Ectodermal cell (in vitro differentiated cells): ENCODE measurements around the gene LRMDA.

ENCODE experiments used
- H3K27ac ChIP-seq: 2 replicates; pipeline ENCODE4 v1.7.0; 2013; ENCODE audit warnings: mild to moderate bottlenecking, low read depth, low read length; ENCODE audit not compliant: insufficient read depth, poor library complexity, severe bottlenecking
- H3K27me3 ChIP-seq: 2 replicates; pipeline ENCODE4 v1.7.0; 2013; ENCODE audit warnings: mild to moderate bottlenecking, low read length; ENCODE audit not compliant: insufficient read depth, control insufficient read depth, poor library complexity, severe bottlenecking
- H3K36me3 ChIP-seq: one replicate; pipeline ENCODE4 v1.7.0; 2013; ENCODE audit warnings: low read length; ENCODE audit not compliant: control insufficient read depth, insufficient read depth
- H3K4me1 ChIP-seq: one replicate; pipeline ENCODE4 v1.7.0; 2013; ENCODE audit warnings: low read length; ENCODE audit not compliant: control insufficient read depth, insufficient read depth
- H3K4me3 ChIP-seq: 2 replicates; pipeline ENCODE4 v1.7.0; 2013; ENCODE audit warnings: low read depth, low read length, control low read depth; ENCODE audit not compliant: insufficient read depth
- H3K9me3 ChIP-seq: 2 replicates; pipeline ENCODE4 v1.7.0; 2013; ENCODE audit warnings: mild to moderate bottlenecking, low read length, moderate library complexity; ENCODE audit not compliant: control insufficient read depth
- WGBS, 2 experiments: methylation state at CpG; one replicate each; pipeline ENCODE4 v1.1.7; 2013; ENCODE audit warnings: missing lambda C conversion rate in 2 of 2; 5-methylcytosine and 5-hydroxymethylcytosine counted together

LRMDA gene

GRCh38 chr10:75665707-75666106, 234.3 kb downstream of the LRMDA start:
- no peak overlapping the region for H3K4me3 ChIP-seq
- no peaks in the 10 kb centered on the region for H3K36me3 ChIP-seq
- H3K27ac ChIP-seq = no peak overlapping the region
- no peaks in the 10 kb centered on the region for H3K9me3 ChIP-seq
- H3K27me3 ChIP-seq = no peaks in the 10 kb centered on the region
- H3K4me1 ChIP-seq = no peaks in the 10 kb centered on the region

DNA sequence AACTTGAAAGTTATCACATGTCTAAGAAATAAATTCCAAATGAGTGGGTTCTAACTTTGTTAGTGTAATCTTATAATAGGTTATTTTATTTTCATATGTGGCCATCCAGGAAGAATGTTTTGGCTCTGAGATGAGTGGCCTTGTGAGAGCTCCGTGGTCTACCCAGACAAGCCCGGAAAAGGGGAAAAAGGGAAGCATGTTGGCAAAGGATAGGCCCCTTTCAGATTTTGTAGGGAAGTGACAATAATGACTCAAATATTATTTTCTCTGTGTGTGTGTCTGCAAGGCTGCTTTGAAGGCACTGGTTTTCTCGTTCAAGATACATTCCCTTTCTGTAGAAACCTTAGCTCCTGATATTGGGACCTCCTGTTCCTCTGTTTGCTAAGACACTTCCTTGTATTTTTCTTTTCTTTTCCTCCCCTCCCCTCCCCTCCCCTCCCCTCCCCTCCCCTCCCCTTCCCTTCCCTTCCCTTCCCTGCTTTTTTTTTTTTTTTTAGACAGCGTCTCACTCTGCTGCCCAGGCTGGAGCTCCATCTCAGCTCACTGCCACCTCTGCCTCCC, 240.8 kb downstream of the LRMDA start:
- Histone ChIP-seq H3K27ac (no peak overlapping the region), H3K4me3 (no peak overlapping the region), H3K27me3 (no peaks in the 10 kb centered on the region), H3K36me3 (no peaks in the 10 kb centered on the region), H3K9me3 (no peaks in the 10 kb centered on the region), H3K4me1 (no peaks in the 10 kb centered on the region)
- 84 to 96% methylated on average over 4 of the region's 4 CpGs for WGBS, 2 experiments

DNA sequence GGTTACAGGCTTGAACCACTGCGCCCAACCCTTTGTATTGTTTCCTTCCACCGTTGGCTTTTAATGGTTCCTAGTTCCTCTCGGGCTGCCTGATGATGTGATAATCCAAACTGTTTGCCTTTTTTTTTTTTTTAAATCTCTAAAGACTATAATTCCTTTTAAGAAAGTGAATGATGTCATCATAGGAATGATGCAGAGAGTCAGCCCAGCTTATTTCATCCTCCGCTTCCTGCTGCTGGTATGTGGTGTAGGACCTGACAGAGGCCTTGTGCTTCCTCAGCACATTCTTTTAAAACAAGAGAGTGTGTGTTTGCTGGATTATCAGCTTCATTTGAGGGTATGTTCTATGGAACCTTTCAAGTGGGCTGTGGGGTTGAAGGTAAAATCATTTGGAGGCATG, 241.4 kb downstream of the LRMDA start:
- no peaks in the 10 kb centered on the region for H3K27me3 ChIP-seq
- H3K4me3 ChIP-seq = no peak overlapping the region
- H3K27ac ChIP-seq = no peak overlapping the region
- H3K36me3 ChIP-seq = no peaks in the 10 kb centered on the region
- H3K9me3 ChIP-seq = no peaks in the 10 kb centered on the region
- WGBS, 2 experiments = 83 to 95% methylated on average over 4 of the region's 4 CpGs
- no peaks in the 10 kb centered on the region for H3K4me1 ChIP-seq

DNA sequence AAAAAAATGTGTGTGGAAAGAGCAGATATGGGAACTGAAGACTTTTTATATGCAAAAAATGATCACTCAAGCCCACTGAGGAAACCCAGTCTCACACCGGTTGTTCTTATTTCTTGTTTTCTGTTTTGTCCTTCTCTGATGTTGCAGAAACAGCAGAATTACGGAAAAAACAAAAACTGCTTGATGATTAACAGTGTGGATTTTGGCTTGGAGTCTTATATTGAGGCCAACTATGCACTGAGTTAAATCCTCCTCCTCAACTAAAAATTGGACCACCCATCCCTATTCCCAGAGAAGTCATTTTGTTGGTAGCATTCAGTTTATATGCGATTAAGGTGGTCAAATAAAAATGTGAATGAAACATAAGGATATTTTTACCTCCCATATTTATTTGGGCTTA, 246.1 kb downstream of the LRMDA start:
- H3K4me1 ChIP-seq = no peaks in the 10 kb centered on the region
- WGBS, 2 experiments = 95 to 100% methylated on average over 2 of the region's 3 CpGs
- H3K4me3 ChIP-seq = no peak overlapping the region
- H3K9me3 ChIP-seq = no peaks in the 10 kb centered on the region
- H3K27me3 ChIP-seq = no peaks in the 10 kb centered on the region
- no peaks in the 10 kb centered on the region for H3K36me3 ChIP-seq
- no peak overlapping the region for H3K27ac ChIP-seq

DNA sequence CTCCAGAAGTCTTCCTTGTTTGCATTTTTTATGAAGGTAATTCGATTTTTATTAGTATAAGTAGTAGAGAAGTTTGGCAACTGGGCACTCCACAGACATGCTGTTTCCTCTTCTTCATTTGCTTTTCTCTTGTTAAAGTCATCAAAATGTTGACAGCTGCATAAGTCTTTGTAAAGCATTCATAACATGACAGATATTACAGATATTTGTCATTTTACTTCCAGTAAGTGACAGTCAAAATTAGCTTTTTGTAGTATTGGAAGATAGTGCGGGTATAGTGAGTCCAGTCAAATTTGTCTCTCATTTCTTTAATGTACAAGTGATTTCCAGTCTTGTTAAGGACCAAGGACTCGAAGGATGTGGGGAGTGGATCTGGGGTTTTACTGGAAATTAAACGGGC, 247.1 kb downstream of the LRMDA start:
- Histone ChIP-seq H3K4me3 (no peak overlapping the region), H3K27me3 (no peaks in the 10 kb centered on the region), H3K9me3 (no peaks in the 10 kb centered on the region), H3K27ac (no peak overlapping the region), H3K4me1 (no peaks in the 10 kb centered on the region), H3K36me3 (no peaks in the 10 kb centered on the region)
- 87 to 92% methylated on average over 4 of the region's 4 CpGs for WGBS, 2 experiments

- no peak overlapping the region for H3K4me3 ChIP-seq
- no peaks in the 10 kb centered on the region for H3K4me1 ChIP-seq
- 89 to 100% methylated on average over 1 of the region's 2 CpGs for WGBS, 2 experiments
- no peaks in the 10 kb centered on the region for H3K9me3 ChIP-seq
- H3K27me3 ChIP-seq = no peaks in the 10 kb centered on the region
- H3K36me3 ChIP-seq = no peaks in the 10 kb centered on the region
- H3K27ac ChIP-seq = no peak overlapping the region
Observed at GRCh38 chr10:75679536-75679935, 248.1 kb downstream of the LRMDA start.

- Histone ChIP-seq H3K4me3 (no peak overlapping the region), H3K27ac (no peak overlapping the region), H3K27me3 (no peaks in the 10 kb centered on the region), H3K36me3 (no peaks in the 10 kb centered on the region), H3K4me1 (no peaks in the 10 kb centered on the region), H3K9me3 (no peaks in the 10 kb centered on the region)
- 88 to 93% methylated on average over 7 of the region's 7 CpGs for WGBS, 2 experiments
Observed at GRCh38 chr10:75681334-75681733, 249.9 kb downstream of the LRMDA start.

DNA sequence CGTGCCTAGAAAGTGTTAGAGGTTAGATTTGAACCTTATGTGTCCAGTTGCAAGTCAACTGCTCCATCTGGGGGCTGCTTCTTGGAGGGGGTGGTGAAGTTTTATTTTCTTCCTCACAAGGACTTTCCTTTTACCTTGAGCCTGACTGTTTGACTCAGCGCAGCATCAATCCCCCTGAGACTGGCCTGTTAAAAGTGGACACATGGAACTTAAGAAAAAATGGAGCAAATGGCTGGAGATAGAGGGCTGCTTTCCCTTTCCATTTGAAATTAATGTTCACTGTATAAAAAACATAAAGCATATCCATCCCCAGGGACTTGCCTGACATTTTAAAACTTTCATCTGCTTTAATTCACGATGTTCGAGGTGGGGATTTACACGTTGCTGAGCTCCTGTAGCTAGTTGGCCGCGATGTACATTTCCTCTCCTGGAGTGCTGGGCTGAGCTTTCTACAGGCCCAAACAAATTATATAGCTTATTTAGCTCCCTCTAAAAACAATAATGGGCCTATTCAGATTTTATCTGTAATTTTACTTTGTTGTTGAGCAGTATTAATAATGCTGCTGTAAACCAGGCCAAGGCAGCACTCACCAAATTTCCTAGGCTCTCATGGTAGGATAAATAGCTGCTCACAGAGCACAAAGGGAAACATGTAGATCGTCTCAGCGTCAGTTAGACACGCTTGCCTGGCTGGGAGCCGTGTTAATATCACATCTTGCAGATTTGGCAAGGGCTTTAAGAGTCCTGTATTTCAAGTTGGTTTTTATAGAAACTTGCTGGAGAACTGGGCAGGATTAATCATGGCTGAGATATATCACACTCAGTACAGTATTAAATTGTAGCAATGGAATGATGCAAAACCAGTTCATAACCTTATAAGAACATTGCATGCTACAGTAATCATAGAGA, 251.5 kb downstream of the LRMDA start:
- H3K9me3 ChIP-seq = peaks cover under 1% of the 10 kb centered on the region
- H3K4me1 ChIP-seq = no peaks in the 10 kb centered on the region
- no peaks in the 10 kb centered on the region for H3K36me3 ChIP-seq
- no peaks in the 10 kb centered on the region for H3K27me3 ChIP-seq
- H3K27ac ChIP-seq = no peak overlapping the region
- 94% methylated on average over 11 of the region's 11 CpGs for WGBS, 2 experiments
- no peak overlapping the region for H3K4me3 ChIP-seq

DNA sequence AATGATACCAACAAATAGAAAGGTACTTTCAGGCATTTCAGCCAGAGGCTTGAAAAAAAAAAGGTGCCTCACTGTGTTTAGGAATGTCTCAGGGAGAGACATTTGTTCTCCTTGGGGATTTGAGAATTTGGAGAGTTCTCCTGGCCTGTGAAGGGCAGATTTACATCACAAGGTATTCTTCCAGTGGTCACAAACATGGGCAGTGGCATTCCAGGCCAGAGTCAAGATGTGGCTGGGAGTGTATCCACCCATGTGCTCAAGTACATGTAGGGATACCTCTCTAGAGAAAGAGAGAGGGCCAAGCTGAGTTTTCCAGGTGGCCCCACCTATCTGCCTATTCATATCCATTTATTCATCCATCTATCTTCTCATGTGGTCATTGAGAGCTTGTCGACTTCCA, 253.8 kb downstream of the LRMDA start:
- H3K9me3 ChIP-seq = peaks cover 3% of the 10 kb centered on the region
- H3K36me3 ChIP-seq = no peaks in the 10 kb centered on the region
- no peaks in the 10 kb centered on the region for H3K27me3 ChIP-seq
- no peak overlapping the region for H3K27ac ChIP-seq
- H3K4me1 ChIP-seq = no peaks in the 10 kb centered on the region
- H3K4me3 ChIP-seq = no peak overlapping the region
- 95% methylated on average over 1 of the region's 1 CpG; no CpG with 5 or more reads in 1 of the 2 experiments for WGBS, 2 experiments

GRCh38 chr10:75688506-75689300, 257.3 kb downstream of the LRMDA start:
- WGBS, 2 experiments = 93 to 100% methylated on average over 4 to 5 of the region's 5 CpGs
- Histone ChIP-seq H3K27ac (no peak overlapping the region), H3K4me3 (no peak overlapping the region), H3K36me3 (no peaks in the 10 kb centered on the region), H3K27me3 (no peaks in the 10 kb centered on the region), H3K9me3 (peaks cover 3% of the 10 kb centered on the region), H3K4me1 (no peaks in the 10 kb centered on the region)
